Mucosa of descending colon (tissue), 3 donors: ENCODE data around the gene MLPH. TPM values are rescaled to one million over a fixed set of nuclear protein-coding genes. Genes with fewer than 3 reads are reported as not detected.

Experiments used
- ATAC-seq: fragments of 200-7000 bp; cut with Tn5 transposase; one replicate; pipeline ENCODE4 v1.9.1; 2020; ENCODE audit warnings: mild to moderate bottlenecking, moderate library complexity
- DNase-seq, 3 donors: peaks; one replicate each; pipeline ENCODE4 v3.0.0-alpha.2; 2020
- H3K36me3 ChIP-seq: fragments of 200-600 bp; one replicate; pipeline ENCODE4 v1.8.0; 2021; ENCODE audit warnings: low read depth, mild to moderate bottlenecking
- H3K4me1 ChIP-seq: fragments of 200-600 bp; one replicate; pipeline ENCODE4 v1.8.0; 2021; ENCODE audit warnings: low read depth, mild to moderate bottlenecking
- H3K4me3 ChIP-seq: fragments of 200-600 bp; one replicate; pipeline ENCODE4 v1.8.0; 2021; ENCODE audit warnings: mild to moderate bottlenecking
- H3K9me3 ChIP-seq: fragments of 200-600 bp; one replicate; pipeline ENCODE4 v1.8.0; 2021; ENCODE audit warnings: mild to moderate bottlenecking
- intact Hi-C, 2 donors: fragments of 100-400 bp; cut with DNase I in 1 of 2; cut with micrococcal nuclease in 1 of 2; formaldehyde crosslinking; loops; one replicate each; pipeline versions ENCODE4 v1.11.0 to v1.11.1; 2022; cut with DNase I, micrococcal nuclease
- total RNA-seq, 3 donors: library from RNA; stranded (reverse); fragmentation: NEBNext Ultra II Directional in 2 of 3; extraction: Animal tissue kit (Norgen Biotek cat#: 25700) in 2 of 3; gene quantifications; one replicate each; pipeline versions ENCODE4 v1.2.1 to v1.2.4, GENCODE V29; 2021 to 2023
- TF ChIP-seq, protein P1 (sequence below): fragments of 200-600 bp; IDR thresholded peaks from one replicate; pipeline ENCODE4 v1.8.0; 2022; ENCODE audit warnings: antibody characterized with exemption, mild to moderate bottlenecking
- donor health status: DM: no; HTN: no; CAD: no; lungs with moderate emphysema.
- donor health status: DM: no; HTN: no; CAD: no.
- donor health status: DM: no; HTN: yes; CAD: no.

MLPH gene
- total RNA-seq, 3 donors from 2014 or later = 46.8 to 133 (median 121) TPM

DNA sequence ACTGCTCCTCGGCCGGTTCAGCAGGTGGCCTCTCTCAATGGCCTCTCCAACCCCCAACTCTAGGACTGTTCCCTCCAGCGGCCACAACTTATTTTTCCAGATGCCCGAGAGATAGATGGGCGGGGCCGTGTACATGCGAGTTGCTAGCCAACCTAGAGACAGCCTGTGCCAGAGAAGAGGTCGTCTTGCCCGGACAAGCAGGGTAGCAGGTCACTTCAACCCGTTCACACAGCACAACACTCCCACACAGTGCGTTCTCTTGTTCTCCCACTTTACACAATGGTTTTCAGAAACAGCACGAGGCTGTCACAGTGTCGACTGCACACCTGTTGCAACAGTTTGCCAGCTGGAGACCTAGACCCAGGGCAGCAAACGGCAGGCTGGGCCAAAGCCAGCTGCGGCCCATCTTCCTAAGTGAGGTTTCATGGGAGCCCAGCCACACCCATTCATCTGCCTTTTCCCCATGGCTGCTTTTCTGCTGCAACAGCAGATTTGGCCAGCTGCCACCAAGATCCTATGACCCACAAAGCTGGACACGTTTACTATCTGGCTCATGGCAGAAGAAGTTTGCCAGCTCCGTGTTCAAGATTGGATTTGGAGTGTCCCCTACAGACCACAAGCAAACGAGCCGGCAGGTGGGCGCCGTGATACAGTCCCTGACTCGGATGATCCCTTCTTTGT lies 72.0 kb downstream of the MLPH start:
- H3K4me3 ChIP-seq = no peak overlapping the region
- DNase-seq (peak in 2 of 3 donors; percentile 52 to 55), ATAC-seq (no peak)
- TF ChIP-seq, protein P1, sequence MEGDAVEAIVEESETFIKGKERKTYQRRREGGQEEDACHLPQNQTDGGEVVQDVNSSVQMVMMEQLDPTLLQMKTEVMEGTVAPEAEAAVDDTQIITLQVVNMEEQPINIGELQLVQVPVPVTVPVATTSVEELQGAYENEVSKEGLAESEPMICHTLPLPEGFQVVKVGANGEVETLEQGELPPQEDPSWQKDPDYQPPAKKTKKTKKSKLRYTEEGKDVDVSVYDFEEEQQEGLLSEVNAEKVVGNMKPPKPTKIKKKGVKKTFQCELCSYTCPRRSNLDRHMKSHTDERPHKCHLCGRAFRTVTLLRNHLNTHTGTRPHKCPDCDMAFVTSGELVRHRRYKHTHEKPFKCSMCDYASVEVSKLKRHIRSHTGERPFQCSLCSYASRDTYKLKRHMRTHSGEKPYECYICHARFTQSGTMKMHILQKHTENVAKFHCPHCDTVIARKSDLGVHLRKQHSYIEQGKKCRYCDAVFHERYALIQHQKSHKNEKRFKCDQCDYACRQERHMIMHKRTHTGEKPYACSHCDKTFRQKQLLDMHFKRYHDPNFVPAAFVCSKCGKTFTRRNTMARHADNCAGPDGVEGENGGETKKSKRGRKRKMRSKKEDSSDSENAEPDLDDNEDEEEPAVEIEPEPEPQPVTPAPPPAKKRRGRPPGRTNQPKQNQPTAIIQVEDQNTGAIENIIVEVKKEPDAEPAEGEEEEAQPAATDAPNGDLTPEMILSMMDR = no peak
- H3K9me3 ChIP-seq = peaks cover 10% of the 10 kb centered on the region
- H3K36me3 ChIP-seq = no peaks in the 10 kb centered on the region
- H3K4me1 ChIP-seq = no peaks in the 10 kb centered on the region
- intact Hi-C loops = no loop called here

DNA sequence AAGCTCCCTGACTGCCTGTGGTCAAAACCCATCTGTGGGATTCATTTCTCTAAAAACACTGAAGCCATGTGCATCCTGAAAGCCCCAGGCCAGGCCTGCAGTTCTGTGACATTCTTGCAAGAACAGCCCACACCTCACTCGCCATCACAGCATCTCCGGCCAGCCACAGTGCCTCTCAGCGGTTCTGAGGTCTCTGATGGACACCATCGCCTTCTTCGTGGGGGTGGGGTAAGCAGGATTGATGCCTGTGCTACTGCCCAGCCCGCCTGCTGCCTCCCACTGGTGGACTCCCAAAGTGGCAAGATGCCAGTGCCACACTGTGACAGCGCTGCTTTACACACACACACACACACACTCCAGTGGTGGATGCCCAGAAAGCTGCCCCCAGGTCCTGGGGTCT lies 74.2 kb downstream of the MLPH start:
- intact Hi-C loops = no loop called here
- no peak for DNase-seq
- no peaks in the 10 kb centered on the region for H3K4me1 ChIP-seq
- H3K4me3 ChIP-seq = no peak overlapping the region
- no peak for ATAC-seq
- no peaks in the 10 kb centered on the region for H3K36me3 ChIP-seq
- TF ChIP-seq, protein P1 = no peak
- H3K9me3 ChIP-seq = no peaks in the 10 kb centered on the region

DNA sequence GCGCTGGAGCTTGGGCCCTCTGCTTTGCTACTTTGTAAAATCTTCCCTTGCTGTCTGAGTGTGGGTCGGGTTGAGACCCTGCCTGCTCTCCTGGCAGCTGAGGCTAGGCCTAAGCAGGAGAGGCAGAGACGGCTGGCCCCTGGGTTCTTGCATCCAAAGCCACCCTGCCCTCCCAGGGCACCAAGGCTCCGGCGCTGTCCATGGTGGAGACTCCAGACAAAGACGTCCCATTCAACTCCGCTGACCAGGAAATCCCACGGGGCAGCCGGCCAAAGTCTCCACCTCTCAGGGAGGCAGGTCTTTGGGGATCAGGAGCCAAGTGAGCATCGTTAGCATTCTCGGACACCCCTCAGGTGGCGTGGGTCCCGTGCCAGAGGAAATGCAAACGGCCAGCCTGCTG lies 76.8 kb downstream of the MLPH start:
- Histone ChIP-seq H3K4me1 (no peaks in the 10 kb centered on the region), H3K4me3 (no peak overlapping the region), H3K36me3 (no peaks in the 10 kb centered on the region), H3K9me3 (no peaks in the 10 kb centered on the region)
- DNase-seq (no peak), ATAC-seq (peak; percentile 34)
- intact Hi-C loops = no loop called here
- TF ChIP-seq, protein P1 = no peak

DNA sequence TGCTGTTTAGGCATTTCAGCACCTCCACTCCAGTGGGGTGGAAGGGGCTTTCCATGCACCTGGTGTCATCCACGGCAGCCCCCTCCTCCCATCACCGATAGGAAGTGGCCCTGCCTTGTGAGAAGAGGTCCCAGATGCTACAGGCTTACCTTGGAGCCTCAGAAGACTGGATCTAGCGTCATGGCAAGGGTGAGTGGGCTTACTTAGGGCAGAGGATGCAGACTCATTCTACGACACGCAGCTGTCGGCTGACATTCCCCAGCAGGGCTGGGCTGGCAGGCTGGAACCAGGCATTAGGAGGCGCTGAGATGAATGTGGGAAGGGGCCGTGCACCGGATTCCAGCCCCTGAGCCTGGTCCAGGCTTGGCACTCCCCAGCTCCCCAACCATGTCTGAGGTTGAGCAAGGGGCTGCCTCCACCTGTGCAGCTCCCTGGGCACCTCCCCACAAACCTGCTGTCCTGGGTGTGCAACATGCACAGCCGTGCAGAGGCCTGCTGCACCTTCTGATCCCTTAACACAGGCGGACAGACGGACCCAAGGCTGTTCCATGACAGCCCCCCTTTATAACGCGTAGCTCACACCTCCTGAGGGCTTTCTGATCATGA lies 77.6 kb downstream of the MLPH start:
- H3K4me1 ChIP-seq = no peaks in the 10 kb centered on the region
- DNase-seq = no peak
- H3K36me3 ChIP-seq = no peaks in the 10 kb centered on the region
- ATAC-seq = no peak
- no peaks in the 10 kb centered on the region for H3K9me3 ChIP-seq
- intact Hi-C loops = loop anchor here in 1 of 2 donors (5.0 kb wide), 1 partner anchor 47 kb away; no protein-coding TSS in a partner anchor
- no peak overlapping the region for H3K4me3 ChIP-seq
- TF ChIP-seq, protein P1 = no peak

DNA sequence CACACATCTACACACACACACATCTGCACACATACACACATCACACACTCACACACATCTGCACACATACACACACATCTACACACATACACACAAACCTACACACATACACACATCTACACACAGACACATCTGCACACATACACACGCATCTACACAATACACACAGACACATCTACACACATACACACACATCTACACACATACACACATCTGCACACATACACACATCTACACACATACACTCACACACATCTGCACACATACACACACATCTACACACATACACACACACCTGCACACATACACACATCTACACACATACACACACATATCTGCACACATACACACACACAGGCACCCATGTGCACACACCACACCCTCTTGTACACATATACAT lies 78.9 kb downstream of the MLPH start:
- ATAC-seq (no peak), DNase-seq (no peak)
- Histone ChIP-seq H3K36me3 (no peaks in the 10 kb centered on the region), H3K9me3 (no peaks in the 10 kb centered on the region), H3K4me3 (no peak overlapping the region), H3K4me1 (no peaks in the 10 kb centered on the region)
- intact Hi-C loops = loop anchor here in 1 of 2 donors (5.0 kb wide), 1 partner anchor 49 kb away; no protein-coding TSS in a partner anchor
- TF ChIP-seq, protein P1 = no peak
